K562 (cell line): ENCODE measurements around the gene RCC2. TPM values are rescaled to one million over a fixed set of nuclear protein-coding genes. Genes with fewer than 3 reads are reported as not detected.

Experiments used
- CREB1 ChIP-seq, 2 experiments: sonication (generic) in 1 of 2; formaldehyde crosslinking in 1 of 2; IDR thresholded peaks; 2 replicates each; pipeline versions ENCODE4 v1.6.1 to v1.8.0; 2012 to 2022; ENCODE audit warnings: inconsistent platforms in 1 of 2, mild to moderate bottlenecking in 1 of 2, missing genetic modification reagents in 1 of 2, moderate library complexity in 1 of 2
- DMBX1 ChIP-seq: fragments of 250-450 bp; sonication (Bioruptor Pico); IDR thresholded peaks from 2 replicates; pipeline ENCODE4 v1.8.0; 2022; ENCODE audit warnings: inconsistent platforms, mild to moderate bottlenecking, moderate library complexity, borderline replicate concordance
- FIP1L1 ChIP-seq: fragments of 200-400 bp; formaldehyde crosslinking; IDR thresholded peaks from 2 replicates; pipeline ENCODE4 v1.6.1; 2018; ENCODE audit warnings: mild to moderate bottlenecking, low read depth, low read length; ENCODE audit not compliant: poor library complexity, severe bottlenecking
- GATAD2A ChIP-seq: fragments of 450-650 bp; IDR thresholded peaks from 2 replicates; pipeline ENCODE4 v1.6.1; 2017
- ILK ChIP-seq: fragments of 450-650 bp; IDR thresholded peaks from 2 replicates; pipeline ENCODE4 v1.6.1; 2016; ENCODE audit warnings: missing genetic modification characterization, low read depth, mild to moderate bottlenecking, missing compliant biosample characterization, moderate library complexity, borderline replicate concordance
- JUND ChIP-seq, 2 experiments: IDR thresholded peaks; 2 replicates in 1 of 2; 3 replicates in 1 of 2; pipeline ENCODE4 v1.6.1; 2011; ENCODE audit warnings: borderline replicate concordance in 2 of 2, low read depth in 2 of 2, low read length in 2 of 2, improper control_type of control experiment in 1 of 2, missing biosample characterization in 1 of 2, missing genetic modification characterization in 1 of 2, missing genetic modification reagents in 1 of 2
- LARP7 ChIP-seq: fragments of 450-650 bp; IDR thresholded peaks from 2 replicates; pipeline ENCODE4 v1.6.1; 2016
- MAX ChIP-seq: sonication (generic); formaldehyde crosslinking; IDR thresholded peaks from 2 replicates; pipeline ENCODE4 v1.9.0; 2022; ENCODE audit warnings: mild to moderate bottlenecking, missing genetic modification reagents
- NEUROD1 ChIP-seq: fragments of 150-350 bp; IDR thresholded peaks from 2 replicates; pipeline ENCODE4 v1.6.1; 2014; ENCODE audit warnings: borderline replicate concordance, low read length, low read depth; ENCODE audit not compliant: partially characterized antibody
- NR2C2 ChIP-seq, 2 experiments: fragments of 200-800 bp in 1 of 2; sonication (Bioruptor generic) in 1 of 2; sonication (generic) in 1 of 2; formaldehyde crosslinking in 1 of 2; IDR thresholded peaks; 2 replicates each; pipeline versions ENCODE4 v1.6.1 to v1.8.0; 2016 to 2022; ENCODE audit warnings: mild to moderate bottlenecking in 1 of 2, missing compliant biosample characterization in 1 of 2, missing genetic modification characterization in 1 of 2, missing genetic modification reagents in 1 of 2
- RB1 ChIP-seq: fragments of 450-650 bp; IDR thresholded peaks from 2 replicates; pipeline ENCODE4 v1.6.1; 2017; ENCODE audit warnings: low read depth, mild to moderate bottlenecking
- RBFOX2 ChIP-seq: fragments of 200-400 bp; formaldehyde crosslinking; IDR thresholded peaks from 2 replicates; pipeline ENCODE4 v1.6.1; 2017; ENCODE audit warnings: low read depth, mild to moderate bottlenecking, low read length, moderate library complexity
- SAFB2 ChIP-seq: fragments of 200-400 bp; formaldehyde crosslinking; IDR thresholded peaks from 2 replicates; pipeline ENCODE4 v1.6.1; 2018; ENCODE audit warnings: borderline replicate concordance, low read length, low read depth, moderate library complexity; ENCODE audit not compliant: severe bottlenecking
- VEZF1 ChIP-seq: fragments of 200-800 bp; sonication (Bioruptor generic); IDR thresholded peaks from 2 replicates; pipeline ENCODE4 v1.6.1; 2017; ENCODE audit warnings: missing genetic modification characterization, missing compliant biosample characterization
- polyA plus RNA-seq, 8 experiments: library from polyadenylated mRNA; depleted of rRNA in 4 of 8; stranded (reverse) in 5 of 8; unstranded in 3 of 8; fragments of >200 nt; fragmentation: Nextera tagmentation in 2 of 8; fragmentation: Illumina TruSeq in 1 of 8; extraction: Ambion mirVana in 2 of 8; extraction: Trizol in 1 of 8; gene quantifications; 2 replicates each; pipeline versions ENCODE4 v1.2.1 to v1.2.3, GENCODE V29; 2011 to 2014; ENCODE audit warnings: inconsistent platforms in 1 of 8, missing spikeins in 1 of 8
- total RNA-seq, 7 experiments: library from RNA; depleted of rRNA in 6 of 7; stranded (reverse); fragments of >200 nt in 6 of 7; fragmentation: Illumina TruSeq in 2 of 7; extraction: Trizol in 2 of 7; gene quantifications; 2 replicates each; pipeline versions ENCODE4 v1.2.1 to v1.2.3, GENCODE V29; 2011 to 2021; ENCODE audit warnings: low replicate concordance in 1 of 7
- TF ChIP-seq, protein P1 (sequence below): IDR thresholded peaks from 2 replicates; pipeline ENCODE4 v1.6.1; 2011; ENCODE audit warnings: borderline replicate concordance, low read depth, mild to moderate bottlenecking, moderate library complexity, low read length; ENCODE audit not compliant: insufficient read depth, poor library complexity, severe bottlenecking
- TF ChIP-seq, protein P2 (sequence below): sonication (generic); formaldehyde crosslinking; IDR thresholded peaks from 2 replicates; pipeline ENCODE4 v1.8.0; 2022; ENCODE audit warnings: mild to moderate bottlenecking, low read depth, missing genetic modification reagents

The RCC2 gene
- total and polyA plus RNA-seq, 9 of the 15 experiments (the other 6 are each of a cell fraction or from before 2014, with no cell fraction given): 31.8 to 292 (median 116) TPM

DNA sequence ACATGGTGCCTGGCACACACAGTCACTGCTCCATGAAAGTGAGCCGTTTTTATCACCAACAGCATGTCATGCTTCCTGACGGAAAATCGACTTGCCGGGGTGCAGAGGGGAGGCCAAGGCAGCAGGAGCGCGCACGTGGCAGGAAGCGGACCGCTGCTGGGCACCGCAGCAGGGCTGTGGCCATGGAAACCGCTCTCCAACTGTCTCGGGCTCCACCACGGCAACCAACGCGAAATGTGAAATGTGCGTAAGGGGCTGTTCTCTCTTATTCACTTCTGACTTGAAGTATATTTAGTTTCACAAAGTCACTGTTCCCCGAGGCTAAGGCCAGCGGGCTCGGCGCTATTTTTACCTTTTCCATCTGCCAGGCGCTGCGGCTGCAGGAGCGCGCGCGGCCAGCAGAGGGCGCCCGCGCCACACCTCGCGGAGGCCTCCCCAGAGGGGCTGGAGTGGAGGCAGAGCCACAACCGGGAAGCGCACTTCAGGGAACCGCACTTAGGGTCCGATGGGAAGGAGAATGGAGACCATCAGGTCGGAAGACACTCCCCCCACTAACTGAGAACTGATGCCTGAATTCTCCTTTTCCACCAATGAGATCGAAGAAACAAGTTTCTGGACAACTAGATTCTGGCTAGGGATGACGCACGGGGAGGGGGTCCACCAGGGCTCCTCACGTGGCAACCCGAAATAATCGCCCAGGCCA, 19.7 kb downstream of the RCC2 start (continued):
- TF ChIP-seq JUND (IDR thresholded peaks at IDR 0.05; ENCODE audit: borderline replicate concordance, low read depth, low read length) (0 out of 2 replicates have a peak, but pooled peaks have one; percentile 18), JUND (tag; IDR thresholded peaks at IDR 0.05; ENCODE audit: borderline replicate concordance, low read depth, low read length) (no peak), MAX (CRISPR knock-in tag) (peak; percentile 27), VEZF1 (peak; percentile 53), ILK (tag) (no peak), NEUROD1 (peak; percentile 51), RBFOX2 (peak; percentile 68), NR2C2 (CRISPR knock-in tag; IDR thresholded peaks at IDR 0.05) (no peak), NR2C2 (tag; IDR thresholded peaks at IDR 0.05) (no peak), DMBX1 (CRISPR knock-in tag) (no peak), RB1 (peak; percentile 86), FIP1L1 (peak; percentile 79), CREB1 (IDR thresholded peaks at IDR 0.05) (0 out of 2 replicates have a peak, but pooled peaks have one; percentile 13), CREB1 (CRISPR knock-in tag; IDR thresholded peaks at IDR 0.05) (no peak), SAFB2 (no peak), GATAD2A (0 out of 2 replicates have a peak, but pooled peaks have one; percentile 44), LARP7 (no peak)
- TF ChIP-seq, protein P1, sequence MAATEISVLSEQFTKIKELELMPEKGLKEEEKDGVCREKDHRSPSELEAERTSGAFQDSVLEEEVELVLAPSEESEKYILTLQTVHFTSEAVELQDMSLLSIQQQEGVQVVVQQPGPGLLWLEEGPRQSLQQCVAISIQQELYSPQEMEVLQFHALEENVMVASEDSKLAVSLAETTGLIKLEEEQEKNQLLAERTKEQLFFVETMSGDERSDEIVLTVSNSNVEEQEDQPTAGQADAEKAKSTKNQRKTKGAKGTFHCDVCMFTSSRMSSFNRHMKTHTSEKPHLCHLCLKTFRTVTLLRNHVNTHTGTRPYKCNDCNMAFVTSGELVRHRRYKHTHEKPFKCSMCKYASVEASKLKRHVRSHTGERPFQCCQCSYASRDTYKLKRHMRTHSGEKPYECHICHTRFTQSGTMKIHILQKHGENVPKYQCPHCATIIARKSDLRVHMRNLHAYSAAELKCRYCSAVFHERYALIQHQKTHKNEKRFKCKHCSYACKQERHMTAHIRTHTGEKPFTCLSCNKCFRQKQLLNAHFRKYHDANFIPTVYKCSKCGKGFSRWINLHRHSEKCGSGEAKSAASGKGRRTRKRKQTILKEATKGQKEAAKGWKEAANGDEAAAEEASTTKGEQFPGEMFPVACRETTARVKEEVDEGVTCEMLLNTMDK: peak; percentile 96
- TF ChIP-seq, protein P2, sequence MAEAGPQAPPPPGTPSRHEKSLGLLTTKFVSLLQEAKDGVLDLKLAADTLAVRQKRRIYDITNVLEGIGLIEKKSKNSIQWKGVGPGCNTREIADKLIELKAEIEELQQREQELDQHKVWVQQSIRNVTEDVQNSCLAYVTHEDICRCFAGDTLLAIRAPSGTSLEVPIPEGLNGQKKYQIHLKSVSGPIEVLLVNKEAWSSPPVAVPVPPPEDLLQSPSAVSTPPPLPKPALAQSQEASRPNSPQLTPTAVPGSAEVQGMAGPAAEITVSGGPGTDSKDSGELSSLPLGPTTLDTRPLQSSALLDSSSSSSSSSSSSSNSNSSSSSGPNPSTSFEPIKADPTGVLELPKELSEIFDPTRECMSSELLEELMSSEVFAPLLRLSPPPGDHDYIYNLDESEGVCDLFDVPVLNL (CRISPR knock-in tag): 0 out of 2 replicates have a peak, but pooled peaks have one; percentile 23
